MM.1S (cell line): ENCODE results near the gene ELP5.

Experiments used
- EZH2 ChIP-seq: fragments of 300-600 bp; sonication (generic); optimal IDR thresholded peaks from 2 replicates; pipeline ENCODE3; 2017; ENCODE audit warnings: low read depth, mild to moderate bottlenecking, antibody characterized with exemption, low read length, mixed read lengths
- EZH2phosphoT487 ChIP-seq: fragments of 300-600 bp; sonication (generic); IDR thresholded peaks from 2 replicates; pipeline ENCODE4 v1.6.1; 2018; ENCODE audit warnings: antibody characterized with exemption, low read length
- TF ChIP-seq, protein P1 (sequence below): fragments of 300-600 bp; sonication (generic); IDR thresholded peaks from 2 replicates; pipeline ENCODE4 v1.5.1; 2016; ENCODE audit warnings: antibody characterized with exemption, low read length, mixed read lengths

DNA sequence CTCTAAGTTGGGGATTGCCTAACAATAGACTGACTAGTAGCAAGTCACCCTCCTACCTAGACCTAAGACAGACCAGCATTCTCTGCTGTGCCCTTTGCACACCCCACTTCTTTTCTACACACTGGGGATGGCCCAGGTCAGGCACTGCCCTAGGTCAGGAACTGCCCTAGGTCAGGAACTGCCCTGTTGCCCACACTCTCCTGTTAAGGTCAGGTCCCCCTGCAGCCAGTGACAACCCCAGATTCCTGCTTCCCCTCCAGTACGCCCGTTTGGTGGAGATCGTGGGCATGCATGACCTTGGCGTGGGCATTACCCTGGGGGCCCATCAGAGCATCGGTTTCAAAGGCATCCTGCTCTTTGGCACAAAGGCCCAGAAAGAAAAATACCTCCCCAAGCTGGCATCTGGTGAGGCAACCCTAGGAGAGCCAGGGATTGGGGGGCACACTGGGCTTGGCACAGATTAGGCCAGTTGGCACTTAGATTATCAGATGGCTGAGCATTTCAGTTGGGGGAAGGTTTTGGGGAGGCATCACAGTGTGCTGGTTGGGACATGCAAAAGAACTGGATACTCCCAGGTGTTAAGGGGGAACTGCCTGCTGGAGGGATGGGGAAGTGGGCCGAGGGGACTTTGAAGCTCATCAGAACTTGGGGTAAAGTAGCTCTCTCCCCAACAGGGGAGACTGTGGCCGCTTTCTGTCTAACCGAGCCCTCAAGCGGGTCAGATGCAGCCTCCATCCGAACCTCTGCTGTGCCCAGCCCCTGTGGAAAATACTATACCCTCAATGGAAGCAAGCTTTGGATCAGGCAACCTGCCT lies 30.5 kb upstream of the ELP5 start:
- TF ChIP-seq EZH2phosphoT487 (no peak), EZH2 (no peak)
- TF ChIP-seq, protein P1, sequence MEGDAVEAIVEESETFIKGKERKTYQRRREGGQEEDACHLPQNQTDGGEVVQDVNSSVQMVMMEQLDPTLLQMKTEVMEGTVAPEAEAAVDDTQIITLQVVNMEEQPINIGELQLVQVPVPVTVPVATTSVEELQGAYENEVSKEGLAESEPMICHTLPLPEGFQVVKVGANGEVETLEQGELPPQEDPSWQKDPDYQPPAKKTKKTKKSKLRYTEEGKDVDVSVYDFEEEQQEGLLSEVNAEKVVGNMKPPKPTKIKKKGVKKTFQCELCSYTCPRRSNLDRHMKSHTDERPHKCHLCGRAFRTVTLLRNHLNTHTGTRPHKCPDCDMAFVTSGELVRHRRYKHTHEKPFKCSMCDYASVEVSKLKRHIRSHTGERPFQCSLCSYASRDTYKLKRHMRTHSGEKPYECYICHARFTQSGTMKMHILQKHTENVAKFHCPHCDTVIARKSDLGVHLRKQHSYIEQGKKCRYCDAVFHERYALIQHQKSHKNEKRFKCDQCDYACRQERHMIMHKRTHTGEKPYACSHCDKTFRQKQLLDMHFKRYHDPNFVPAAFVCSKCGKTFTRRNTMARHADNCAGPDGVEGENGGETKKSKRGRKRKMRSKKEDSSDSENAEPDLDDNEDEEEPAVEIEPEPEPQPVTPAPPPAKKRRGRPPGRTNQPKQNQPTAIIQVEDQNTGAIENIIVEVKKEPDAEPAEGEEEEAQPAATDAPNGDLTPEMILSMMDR: no peak
